ENCODE results near the gene INPP5A. TPM values are rescaled to one million over a fixed set of nuclear protein-coding genes. Genes with fewer than 3 reads are reported as not detected.
A peak's percentile ranks its signal among the peaks of the same experiment; 100 is the strongest.

The INPP5A gene
- total RNA-seq, 1 experiment from 2014 or later = 44.5 TPM

DNA sequence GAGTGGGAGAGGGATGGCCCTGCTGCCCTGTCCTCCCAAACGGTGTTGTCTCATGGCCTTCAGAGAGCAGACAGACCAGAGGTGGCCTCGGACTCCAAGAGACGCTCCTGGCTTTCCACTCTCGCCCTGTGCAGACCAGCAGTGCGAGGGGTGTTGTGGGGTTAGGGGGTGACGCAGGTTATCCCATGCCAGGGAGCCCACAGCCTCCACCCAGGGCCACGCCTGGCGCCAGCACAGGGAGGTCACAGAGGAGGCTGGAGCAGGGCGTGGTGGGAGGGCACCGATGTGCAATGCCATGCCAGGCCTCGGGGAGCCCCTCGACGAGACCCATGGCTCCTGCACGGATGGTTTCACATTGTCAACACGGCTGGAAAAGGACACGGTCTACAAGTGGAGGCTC, 52.1 kb downstream of the INPP5A start:
- TF ChIP-seq CTCF (IDR thresholded peaks at IDR 0.05; ENCODE audit: insufficient read depth in 1 of 2, low read depth in 1 of 2, low read length in 1 of 2, severe bottlenecking in 1 of 2, unreplicated experiment in 1 of 2) = no peak
- no peaks in the 10 kb centered on the region for H3K27me3 Mint-ChIP-seq (ENCODE audit: insufficient read depth, unreplicated experiment)
- H3K4me1 Mint-ChIP-seq (ENCODE audit: low read depth, unreplicated experiment) = peaks cover 37% of the 10 kb centered on the region
- intact Hi-C loops (cut with micrococcal nuclease; ENCODE audit: unreplicated experiment) = loop anchor here (5.0 kb wide), 2 partner anchors 132 to 252 kb away; no protein-coding TSS in a partner anchor
- no peaks in the 10 kb centered on the region for H3K9me3 Mint-ChIP-seq (ENCODE audit: unreplicated experiment)
- Histone ChIP-seq H3K4me3 (ENCODE audit: low read depth, low read length) (no peak overlapping the region), H3K27me3 (replicated peaks; ENCODE audit: control insufficient read depth, insufficient read depth, low read length) (no peaks in the 10 kb centered on the region), H3K36me3 (ENCODE audit: control insufficient read depth, insufficient read depth, low read length) (no peaks in the 10 kb centered on the region), H3K4me1 (peaks cover 46% of the 10 kb centered on the region), H3K9me3 (no peaks in the 10 kb centered on the region)
- ChIA-PET POLR2A (no interaction called here), CTCF (no interaction called here)
- peaks cover 8% of the 10 kb centered on the region for H3K36me3 Mint-ChIP-seq (ENCODE audit: insufficient read depth, unreplicated experiment)
- DNase-seq = no peak
- peak overlapping the region; percentile 67 for H3K27ac Mint-ChIP-seq (ENCODE audit: unreplicated experiment)
- BruUV-seq (replicated peaks) = no TSS peak
- no peak overlapping the region for H3K4me3 Mint-ChIP-seq (ENCODE audit: unreplicated experiment)

GRCh38 chr10:132590094-132590751, 52.6 kb downstream of the INPP5A start:
- Mint-ChIP-seq H3K4me1 (ENCODE audit: low read depth, unreplicated experiment) (peaks cover 39% of the 10 kb centered on the region), H3K27ac (ENCODE audit: unreplicated experiment) (peak overlapping the region; percentile 67), H3K27me3 (ENCODE audit: insufficient read depth, unreplicated experiment) (no peaks in the 10 kb centered on the region), H3K9me3 (ENCODE audit: unreplicated experiment) (no peaks in the 10 kb centered on the region), H3K4me3 (ENCODE audit: unreplicated experiment) (no peak overlapping the region), H3K36me3 (ENCODE audit: insufficient read depth, unreplicated experiment) (peaks cover 8% of the 10 kb centered on the region)
- no peaks in the 10 kb centered on the region for H3K9me3 ChIP-seq
- DNase-seq = no peak
- intact Hi-C loops (cut with micrococcal nuclease; ENCODE audit: unreplicated experiment) = loop anchor here (5.0 kb wide), 2 partner anchors 133 to 253 kb away; no protein-coding TSS in a partner anchor
- no TSS peak for BruUV-seq (replicated peaks)
- POLR2A ChIA-PET = no interaction called here
- CTCF ChIA-PET = no interaction called here
- no peaks in the 10 kb centered on the region for H3K36me3 ChIP-seq (ENCODE audit: control insufficient read depth, insufficient read depth, low read length)
- no peak for TF ChIP-seq CTCF (IDR thresholded peaks at IDR 0.05; ENCODE audit: insufficient read depth in 1 of 2, low read depth in 1 of 2, low read length in 1 of 2, severe bottlenecking in 1 of 2, unreplicated experiment in 1 of 2)
- H3K4me1 ChIP-seq = peaks cover 46% of the 10 kb centered on the region
- no peaks in the 10 kb centered on the region for H3K27me3 ChIP-seq (replicated peaks; ENCODE audit: control insufficient read depth, insufficient read depth, low read length)
- no peak overlapping the region for H3K4me3 ChIP-seq (ENCODE audit: low read depth, low read length)

DNA sequence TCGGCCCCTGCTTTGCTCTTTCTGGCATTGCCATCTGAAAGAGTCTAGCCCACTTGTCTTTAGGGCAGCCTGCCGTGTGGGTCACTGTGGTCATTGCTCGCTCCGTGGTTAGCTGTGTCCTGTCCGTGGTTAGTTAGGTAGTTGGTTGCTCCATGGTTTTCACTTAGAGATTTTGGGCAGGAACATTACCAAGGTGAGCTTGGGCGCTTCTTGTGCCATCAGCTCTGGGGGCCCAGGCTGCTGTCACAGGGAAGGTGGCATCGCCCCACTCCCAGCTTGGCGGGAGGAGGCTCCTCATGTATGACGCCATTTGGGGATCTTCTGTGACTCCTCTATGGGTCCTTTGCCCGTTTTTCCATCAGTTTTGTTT, 53.1 kb downstream of the INPP5A start:
- H3K4me3 ChIP-seq (ENCODE audit: low read depth, low read length) = no peak overlapping the region
- Mint-ChIP-seq H3K4me3 (ENCODE audit: unreplicated experiment) (peak overlapping the region; percentile 55), H3K27ac (ENCODE audit: unreplicated experiment) (peak overlapping the region; percentile 58), H3K9me3 (ENCODE audit: unreplicated experiment) (no peaks in the 10 kb centered on the region), H3K36me3 (ENCODE audit: insufficient read depth, unreplicated experiment) (peaks cover 8% of the 10 kb centered on the region), H3K4me1 (ENCODE audit: low read depth, unreplicated experiment) (peaks cover 44% of the 10 kb centered on the region), H3K27me3 (ENCODE audit: insufficient read depth, unreplicated experiment) (no peaks in the 10 kb centered on the region)
- no TSS peak for BruUV-seq (replicated peaks)
- H3K36me3 ChIP-seq (ENCODE audit: control insufficient read depth, insufficient read depth, low read length) = no peaks in the 10 kb centered on the region
- POLR2A ChIA-PET = no interaction called here
- no peak for DNase-seq
- intact Hi-C loops (cut with micrococcal nuclease; ENCODE audit: unreplicated experiment) = loop anchor here (1.0 to 5.0 kb wide), 3 partner anchors 15 to 253 kb away; no protein-coding TSS in a partner anchor
- no peaks in the 10 kb centered on the region for H3K9me3 ChIP-seq
- H3K4me1 ChIP-seq = peaks cover 46% of the 10 kb centered on the region
- CTCF ChIA-PET = interaction anchor here (0.9 kb wide), 1 partner anchor 71 kb away, joined by 3 read pairs; no protein-coding TSS in a partner anchor
- no peak for TF ChIP-seq CTCF (IDR thresholded peaks at IDR 0.05; ENCODE audit: insufficient read depth in 1 of 2, low read depth in 1 of 2, low read length in 1 of 2, severe bottlenecking in 1 of 2, unreplicated experiment in 1 of 2)
- no peaks in the 10 kb centered on the region for H3K27me3 ChIP-seq (replicated peaks; ENCODE audit: control insufficient read depth, insufficient read depth, low read length)
